NCI-H748 treated with DMSO at 0.1 percent for 48 hours (cell line): ENCODE results near the gene SLC30A7.
"Not testable (repeated sequence)": the region's sequence is repeated elsewhere in the genome, so short reads cannot be mapped to it uniquely, and the experiment has no call there.

Experiments
- DNase-seq: peaks from one replicate; lab custom pipeline; 2025; lab: John Stamatoyannopoulos, UW

SLC30A7 gene

GRCh38 chr1:100936194-100936967 lies 40.5 kb downstream of the SLC30A7 start:
- no peak for DNase-seq

- DNase-seq: no peak
Observed at GRCh38 chr1:100941098-100941527, 45.2 kb downstream of the SLC30A7 start.

GRCh38 chr1:100941580-100942216 lies 45.8 kb downstream of the SLC30A7 start:
- DNase-seq: no peak

DNA sequence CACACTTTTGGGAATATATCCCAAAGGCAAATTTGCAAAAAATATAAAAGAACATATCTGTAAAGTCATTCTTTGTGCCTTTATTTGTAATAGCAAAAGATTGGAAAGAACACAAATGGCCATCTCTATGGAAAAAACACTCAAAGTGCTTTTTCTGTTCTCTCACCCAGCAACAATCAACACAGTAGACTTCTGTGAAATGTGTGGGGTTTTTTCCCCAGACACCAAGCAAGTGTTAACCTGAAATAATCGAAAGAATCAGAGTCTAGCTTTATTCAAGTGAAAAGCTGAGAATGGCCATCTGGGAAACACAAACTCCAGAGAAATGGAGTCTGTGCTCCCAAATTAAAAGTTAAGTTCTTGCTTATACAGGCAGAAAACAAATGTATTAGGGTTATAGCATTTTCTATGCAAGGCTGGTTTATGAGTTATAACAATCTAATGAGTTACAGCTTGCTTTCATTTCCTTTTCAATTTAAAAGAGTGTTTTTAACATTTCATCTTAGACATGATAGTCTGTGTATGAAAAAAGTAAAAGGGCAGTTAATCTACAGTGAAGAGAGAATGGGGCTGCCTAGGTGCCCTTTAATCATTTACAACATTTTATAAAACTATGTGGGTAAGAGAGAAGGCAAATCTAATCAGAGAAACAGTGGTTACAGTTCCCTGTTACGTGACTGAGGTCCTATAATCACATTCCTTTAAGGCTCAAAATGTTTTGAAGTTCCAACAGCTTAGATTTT lies 46.6 kb downstream of the SLC30A7 start:
- DNase-seq: no peak

GRCh38 chr1:100943533-100943932 lies 47.6 kb downstream of the SLC30A7 start:
- no peak for DNase-seq

GRCh38 chr1:100946064-100946463 lies 50.2 kb downstream of the SLC30A7 start:
- DNase-seq: not testable (repeated sequence)

- DNase-seq: not testable (repeated sequence)
Observed at GRCh38 chr1:100947816-100948215, 51.9 kb downstream of the SLC30A7 start.

DNA sequence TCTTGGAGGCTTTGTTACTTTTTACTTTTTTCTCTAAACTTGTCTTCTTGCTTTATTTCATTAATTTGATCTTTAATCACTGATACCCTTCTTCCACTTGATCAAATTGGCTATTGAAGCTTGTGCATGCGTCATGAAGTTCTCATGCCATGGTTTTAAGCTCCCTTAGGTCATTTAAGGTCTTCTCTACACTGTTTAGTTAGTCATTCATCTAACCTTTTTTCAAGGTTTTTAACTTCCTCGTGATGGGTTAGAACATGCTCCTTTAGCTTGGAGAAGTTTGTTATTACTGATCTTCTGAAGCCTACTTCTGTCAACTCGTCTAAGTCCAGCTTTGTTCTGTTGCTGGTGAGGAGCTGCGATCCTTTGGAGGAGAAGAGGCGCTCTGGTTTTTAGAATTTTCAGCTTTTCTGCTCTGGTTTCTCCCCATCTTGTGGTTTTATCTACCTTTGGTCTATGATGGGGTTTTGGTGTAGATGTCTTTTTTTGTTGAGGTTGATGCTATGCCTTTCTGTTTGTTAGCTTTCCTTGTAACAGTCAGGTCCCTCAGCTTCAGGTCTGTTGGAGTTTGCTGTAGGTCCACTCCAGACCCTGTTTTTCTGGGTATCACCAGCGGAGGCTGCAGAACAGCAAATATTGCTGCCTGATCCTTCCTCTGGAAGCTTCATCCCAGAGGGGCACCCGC lies 53.0 kb downstream of the SLC30A7 start:
- DNase-seq: not testable (repeated sequence)

- peak; percentile 63 for DNase-seq
Observed at GRCh38 chr1:100949515-100950158, 53.7 kb downstream of the SLC30A7 start.

DNA sequence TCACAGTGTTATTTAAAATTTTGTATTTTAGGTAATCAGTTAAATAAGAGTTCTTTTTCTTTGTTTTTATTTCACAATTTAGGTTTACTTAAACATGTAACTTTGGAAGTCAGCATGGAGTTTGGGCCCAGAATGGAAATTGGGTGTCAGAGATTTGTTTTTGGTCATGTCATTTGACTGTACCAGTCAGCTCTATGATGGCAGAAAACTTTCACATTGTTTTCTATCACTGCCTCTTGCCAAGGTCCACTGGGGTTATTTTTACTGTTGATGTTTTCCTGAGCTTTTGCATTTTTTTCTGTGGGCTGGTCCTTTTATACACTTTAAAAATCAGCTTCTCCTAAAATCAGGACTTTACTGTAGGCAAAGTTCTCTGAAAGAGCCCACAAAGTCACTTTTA lies 54.4 kb downstream of the SLC30A7 start:
- no peak for DNase-seq

GRCh38 chr1:100950781-100951180 lies 54.9 kb downstream of the SLC30A7 start:
- DNase-seq: no peak

GRCh38 chr1:100952104-100952745 lies 56.3 kb downstream of the SLC30A7 start:
- no peak for DNase-seq

- not testable (repeated sequence) for DNase-seq
Observed at GRCh38 chr1:100952970-100953369, 57.1 kb downstream of the SLC30A7 start.

GRCh38 chr1:100953960-100954730 lies 58.3 kb downstream of the SLC30A7 start:
- no peak for DNase-seq

- DNase-seq: no peak
Observed at GRCh38 chr1:100955322-100955721, 59.4 kb downstream of the SLC30A7 start.

- DNase-seq: no peak
Observed at GRCh38 chr1:100959502-100960060, 63.7 kb downstream of the SLC30A7 start.

GRCh38 chr1:100960098-100960497 lies 64.2 kb downstream of the SLC30A7 start:
- DNase-seq: no peak

- DNase-seq: no peak
Observed at GRCh38 chr1:100968621-100969020, 72.7 kb downstream of the SLC30A7 start.

- no peak for DNase-seq
Observed at GRCh38 chr1:100969327-100969726, 73.4 kb downstream of the SLC30A7 start.

- DNase-seq: no peak
Observed at GRCh38 chr1:100971021-100971420, 75.1 kb downstream of the SLC30A7 start.
